Measurements from ENCODE around the gene RGS3. TPM values are rescaled to one million over a fixed set of nuclear protein-coding genes. Genes with fewer than 3 reads are reported as not detected.
"Not testable (repeated sequence)": the region's sequence is repeated elsewhere in the genome, so short reads cannot be mapped to it uniquely, and the experiment has no call there.

RGS3 gene
- total RNA-seq, 2 donors from 2014 or later = 112 to 184 TPM

GRCh38 chr9:113638490-113638889, 175.0 kb downstream of the RGS3 start:
- no peak for TF ChIP-seq CTCF (IDR thresholded peaks at IDR 0.05)
- Histone ChIP-seq H3K36me3 (no peaks in the 10 kb centered on the region), H3K4me1 (peaks cover 0 to 25% of the 10 kb centered on the region in 2 donors), H3K27ac (no peak overlapping the region), H3K27me3 (no peaks in the 10 kb centered on the region), H3K4me3 (no peak overlapping the region), H3K9me3 (no peaks in the 10 kb centered on the region)
- DNase-seq (ENCODE audit: low spot score) = no peak

- H3K4me3 ChIP-seq = no peak overlapping the region
- H3K27ac ChIP-seq = no peak overlapping the region
- TF ChIP-seq CTCF (IDR thresholded peaks at IDR 0.05) = no peak
- no peaks in the 10 kb centered on the region for H3K27me3 ChIP-seq
- no peaks in the 10 kb centered on the region for H3K36me3 ChIP-seq
- no peak for DNase-seq (ENCODE audit: low spot score)
- H3K9me3 ChIP-seq = no peaks in the 10 kb centered on the region
- peaks cover 0 to 22% of the 10 kb centered on the region in 2 donors for H3K4me1 ChIP-seq
Observed at GRCh38 chr9:113638897-113639296, 175.4 kb downstream of the RGS3 start.

- not testable (repeated sequence) for H3K27me3 ChIP-seq; H3K27ac ChIP-seq; DNase-seq (ENCODE audit: low spot score); H3K36me3 ChIP-seq; H3K9me3 ChIP-seq; H3K4me3 ChIP-seq
- peaks cover 0 to 16% of the 10 kb centered on the region in 2 donors for H3K4me1 ChIP-seq
Observed at GRCh38 chr9:113639411-113639970, 176.0 kb downstream of the RGS3 start.

GRCh38 chr9:113640418-113640817, 176.9 kb downstream of the RGS3 start:
- Histone ChIP-seq H3K36me3 (no peaks in the 10 kb centered on the region), H3K9me3 (no peaks in the 10 kb centered on the region), H3K27ac (no peak overlapping the region), H3K4me3 (no peak overlapping the region), H3K27me3 (no peaks in the 10 kb centered on the region), H3K4me1 (peaks cover 0 to 6% of the 10 kb centered on the region in 2 donors)
- no peak for DNase-seq (ENCODE audit: low spot score)
- no peak for TF ChIP-seq CTCF (IDR thresholded peaks at IDR 0.05)

- Histone ChIP-seq H3K27me3 (no peaks in the 10 kb centered on the region), H3K36me3 (no peaks in the 10 kb centered on the region), H3K9me3 (no peaks in the 10 kb centered on the region), H3K4me3 (no peak overlapping the region), H3K27ac (no peak overlapping the region), H3K4me1 (no peaks in the 10 kb centered on the region)
- DNase-seq (ENCODE audit: low spot score) = no peak
- no peak for TF ChIP-seq CTCF (IDR thresholded peaks at IDR 0.05)
Observed at GRCh38 chr9:113641100-113641885, 177.8 kb downstream of the RGS3 start.

- TF ChIP-seq CTCF (IDR thresholded peaks at IDR 0.05) = no peak
- H3K9me3 ChIP-seq = no peaks in the 10 kb centered on the region
- no peak for DNase-seq (ENCODE audit: low spot score)
Observed at GRCh38 chr9:113644321-113644720, 180.8 kb downstream of the RGS3 start.

More at GRCh38 chr9:113644321-113644720, 180.8 kb downstream of the RGS3 start:
- no peaks in the 10 kb centered on the region for H3K27me3 ChIP-seq
- no peak overlapping the region for H3K27ac ChIP-seq
- H3K4me1 ChIP-seq = peaks cover 0 to 17% of the 10 kb centered on the region in 2 donors
- no peaks in the 10 kb centered on the region for H3K36me3 ChIP-seq
- H3K4me3 ChIP-seq = no peak overlapping the region
